Stimulated activated CD4-positive, alpha-beta T cell treated with anti-CD3 and anti-CD28 coated beads, Interleukin-2, amount 100 ng/mL, for 24 hours (primary cell): ENCODE results near the gene SPG11.
"Not testable (repeated sequence)": the region's sequence is repeated elsewhere in the genome, so short reads cannot be mapped to it uniquely, and the experiment has no call there.

ENCODE experiments used
- DNase-seq, 2 donors: peaks; one replicate each; pipeline ENCODE4 v3.0.0-alpha.2; 2020

Gene SPG11

GRCh38 chr15:44549152-44549551 is 114.3 kb downstream of the SPG11 start:
- DNase-seq: not testable (repeated sequence)

- peak; percentile 48 to 54 for DNase-seq
Observed at GRCh38 chr15:44545913-44546802, 117.3 kb downstream of the SPG11 start.

GRCh38 chr15:44544745-44545144 is 118.7 kb downstream of the SPG11 start:
- not testable (repeated sequence) for DNase-seq

GRCh38 chr15:44542596-44542995 is 120.9 kb downstream of the SPG11 start:
- no peak for DNase-seq

- no peak for DNase-seq
Observed at GRCh38 chr15:44541282-44541958, 122.0 kb downstream of the SPG11 start.

GRCh38 chr15:44537735-44538240 is 125.7 kb downstream of the SPG11 start:
- DNase-seq: no peak

GRCh38 chr15:44536962-44537734 is 126.3 kb downstream of the SPG11 start, which contains the start of gene EIF3J:
EIF3J (plus strand) TSS chr15:44537147; CDS start chr15:44537195, 48 bp downstream.
- peak; percentile 93 to 94 for DNase-seq

GRCh38 chr15:44536302-44536961 is 127.0 kb downstream of the SPG11 start:
- no peak for DNase-seq

- peak; percentile 37 to 41 for DNase-seq
Observed at GRCh38 chr15:44535523-44536301, 127.8 kb downstream of the SPG11 start.

GRCh38 chr15:44535092-44535491 is 128.4 kb downstream of the SPG11 start:
- no peak for DNase-seq

- no peak for DNase-seq
Observed at GRCh38 chr15:44532689-44533088, 130.8 kb downstream of the SPG11 start.

- not testable (repeated sequence) for DNase-seq
Observed at GRCh38 chr15:44532275-44532674, 131.2 kb downstream of the SPG11 start.

GRCh38 chr15:44530653-44531052 is 132.8 kb downstream of the SPG11 start:
- DNase-seq: no peak

GRCh38 chr15:44529864-44530604 is 133.4 kb downstream of the SPG11 start:
- no peak for DNase-seq

GRCh38 chr15:44527241-44527640 is 136.2 kb downstream of the SPG11 start:
- DNase-seq: no peak

GRCh38 chr15:44525018-44525417 is 138.4 kb downstream of the SPG11 start:
- DNase-seq: no peak

GRCh38 chr15:44519537-44519936 is 143.9 kb downstream of the SPG11 start:
- DNase-seq: no peak

- no peak for DNase-seq
Observed at GRCh38 chr15:44516436-44516835, 147.0 kb downstream of the SPG11 start.
